Measurements from ENCODE around the gene PPP1R8. TPM values are rescaled to one million over a fixed set of nuclear protein-coding genes. Genes with fewer than 3 reads are reported as not detected.

The PPP1R8 gene
- polyA plus RNA-seq, 1 donor (not counting 4 experiments of a cell fraction or from before 2014, with no cell fraction given), result 56.2 TPM

DNA sequence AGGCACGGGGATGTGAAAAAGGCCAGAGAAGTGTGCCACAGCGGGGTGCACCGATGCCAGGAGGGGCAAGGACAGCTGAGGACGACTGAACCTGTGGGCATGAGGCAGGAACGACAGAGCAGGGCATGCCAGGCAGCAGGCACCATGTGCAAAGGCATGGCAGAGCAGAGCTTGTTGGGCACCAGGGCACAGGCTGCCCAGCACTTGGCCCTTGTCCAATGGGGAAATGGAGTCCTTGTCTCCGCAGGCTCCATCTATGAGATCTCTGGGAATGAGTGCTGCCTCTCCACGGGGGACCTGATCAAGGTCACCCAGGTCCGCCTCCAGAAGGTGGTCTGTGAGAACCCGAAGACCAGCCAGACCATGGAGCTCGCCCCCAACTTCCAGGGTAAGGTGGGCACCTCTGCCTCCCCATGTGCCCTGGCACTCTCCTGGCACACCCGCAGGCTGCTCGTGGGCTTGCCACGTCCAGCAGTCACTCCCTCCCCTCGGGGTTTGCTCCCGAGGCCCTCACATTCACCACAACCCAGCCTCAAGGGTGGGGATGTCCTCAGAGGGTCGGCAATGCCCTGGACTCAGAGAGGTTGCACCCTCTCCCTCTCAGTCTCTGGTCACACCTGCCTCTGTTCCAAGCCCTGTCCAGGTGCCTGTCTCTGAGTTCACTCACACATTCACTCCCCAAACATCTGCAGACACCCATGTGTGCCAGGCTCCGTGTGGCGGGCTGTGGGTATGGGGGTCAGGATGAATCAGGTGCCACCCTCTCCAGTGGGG lies 45.9 kb downstream of the PPP1R8 start:
- DNase-seq (ENCODE audit: low read depth, low spot score) (no peak), FAIRE-seq (no peak)
- H3K4me3 ChIP-seq (ENCODE audit: control insufficient read depth in 2 of 3, extremely low read depth in 1 of 3, insufficient read depth in 2 of 3, low read depth in 1 of 3, low read length in 3 of 3), result no peak overlapping the region
- no peak overlapping the region for H3K9ac ChIP-seq (ENCODE audit: control insufficient read depth, extremely low read depth, insufficient read depth, low read length)
- H3K36me3 ChIP-seq (ENCODE audit: control insufficient read depth in 2 of 2, extremely low read depth in 1 of 2, insufficient read depth in 2 of 2, low read length in 2 of 2), result no peaks in the 10 kb centered on the region
- no peaks in the 10 kb centered on the region for H3K79me2 ChIP-seq (ENCODE audit: control insufficient read depth, insufficient read depth, low read length)
- no peaks in the 10 kb centered on the region for H3K9me1 ChIP-seq (ENCODE audit: control insufficient read depth, extremely low read depth, insufficient read depth, low read length)
- no peak overlapping the region for H2AFZ ChIP-seq (ENCODE audit: control insufficient read depth, low read length)
- no peaks in the 10 kb centered on the region for H4K20me1 ChIP-seq (ENCODE audit: control insufficient read depth, extremely low read depth, insufficient read depth, low read length)
- no peak overlapping the region for H3K4me2 ChIP-seq (ENCODE audit: control insufficient read depth, extremely low read depth, insufficient read depth, low read depth, low read length)
- no peak overlapping the region for H3K27ac ChIP-seq (ENCODE audit: control insufficient read depth, insufficient read depth, low read length)
- TF ChIP-seq, protein P1, sequence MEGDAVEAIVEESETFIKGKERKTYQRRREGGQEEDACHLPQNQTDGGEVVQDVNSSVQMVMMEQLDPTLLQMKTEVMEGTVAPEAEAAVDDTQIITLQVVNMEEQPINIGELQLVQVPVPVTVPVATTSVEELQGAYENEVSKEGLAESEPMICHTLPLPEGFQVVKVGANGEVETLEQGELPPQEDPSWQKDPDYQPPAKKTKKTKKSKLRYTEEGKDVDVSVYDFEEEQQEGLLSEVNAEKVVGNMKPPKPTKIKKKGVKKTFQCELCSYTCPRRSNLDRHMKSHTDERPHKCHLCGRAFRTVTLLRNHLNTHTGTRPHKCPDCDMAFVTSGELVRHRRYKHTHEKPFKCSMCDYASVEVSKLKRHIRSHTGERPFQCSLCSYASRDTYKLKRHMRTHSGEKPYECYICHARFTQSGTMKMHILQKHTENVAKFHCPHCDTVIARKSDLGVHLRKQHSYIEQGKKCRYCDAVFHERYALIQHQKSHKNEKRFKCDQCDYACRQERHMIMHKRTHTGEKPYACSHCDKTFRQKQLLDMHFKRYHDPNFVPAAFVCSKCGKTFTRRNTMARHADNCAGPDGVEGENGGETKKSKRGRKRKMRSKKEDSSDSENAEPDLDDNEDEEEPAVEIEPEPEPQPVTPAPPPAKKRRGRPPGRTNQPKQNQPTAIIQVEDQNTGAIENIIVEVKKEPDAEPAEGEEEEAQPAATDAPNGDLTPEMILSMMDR (optimal IDR thresholded peaks at IDR 0.05 in 1 of 3, IDR thresholded peaks at IDR 0.05 in 1 of 3, conservative IDR thresholded peaks at IDR 0.05 in 1 of 3; ENCODE audit: extremely low read depth in 1 of 3, insufficient read depth in 2 of 3, low read length in 3 of 3), result no peak
- TF ChIP-seq EZH2 (IDR thresholded peaks at IDR 0.05; ENCODE audit: low read length), result no peak
- no peaks in the 10 kb centered on the region for H3K9me3 ChIP-seq (ENCODE audit: control insufficient read depth, low read depth, low read length)
- dilution Hi-C loops (cut with MboI; ENCODE audit: extremely low pct_ligation_motif_present, low sequenced_read_pairs), result no loop called here
- peaks cover 7% of the 10 kb centered on the region for H3K4me1 ChIP-seq (ENCODE audit: control insufficient read depth, extremely low read depth, insufficient read depth, low read length)
- peaks cover 12% of the 10 kb centered on the region for H3K27me3 ChIP-seq (ENCODE audit: control insufficient read depth, extremely low read depth, insufficient read depth, low read length)

- TF ChIP-seq, protein P1 (optimal IDR thresholded peaks at IDR 0.05 in 1 of 3, IDR thresholded peaks at IDR 0.05 in 1 of 3, conservative IDR thresholded peaks at IDR 0.05 in 1 of 3; ENCODE audit: extremely low read depth in 1 of 3, insufficient read depth in 2 of 3, low read length in 3 of 3), result no peak
- TF ChIP-seq EZH2 (IDR thresholded peaks at IDR 0.05; ENCODE audit: low read length), result no peak
- H3K27me3 ChIP-seq (ENCODE audit: control insufficient read depth, extremely low read depth, insufficient read depth, low read length), result peaks cover 12% of the 10 kb centered on the region
- no peak overlapping the region for H2AFZ ChIP-seq (ENCODE audit: control insufficient read depth, low read length)
- H3K4me2 ChIP-seq (ENCODE audit: control insufficient read depth, extremely low read depth, insufficient read depth, low read depth, low read length), result no peak overlapping the region
- no peak overlapping the region for H3K27ac ChIP-seq (ENCODE audit: control insufficient read depth, insufficient read depth, low read length)
- no peaks in the 10 kb centered on the region for H3K36me3 ChIP-seq (ENCODE audit: control insufficient read depth in 2 of 2, extremely low read depth in 1 of 2, insufficient read depth in 2 of 2, low read length in 2 of 2)
- H3K9me3 ChIP-seq (ENCODE audit: control insufficient read depth, low read depth, low read length), result no peaks in the 10 kb centered on the region
- FAIRE-seq (no peak), DNase-seq (ENCODE audit: low read depth, low spot score) (no peak)
- H4K20me1 ChIP-seq (ENCODE audit: control insufficient read depth, extremely low read depth, insufficient read depth, low read length), result no peaks in the 10 kb centered on the region
- dilution Hi-C loops (cut with MboI; ENCODE audit: extremely low pct_ligation_motif_present, low sequenced_read_pairs), result no loop called here
- H3K4me1 ChIP-seq (ENCODE audit: control insufficient read depth, extremely low read depth, insufficient read depth, low read length), result peaks cover 7% of the 10 kb centered on the region
- H3K79me2 ChIP-seq (ENCODE audit: control insufficient read depth, insufficient read depth, low read length), result no peaks in the 10 kb centered on the region
- no peak overlapping the region for H3K9ac ChIP-seq (ENCODE audit: control insufficient read depth, extremely low read depth, insufficient read depth, low read length)
- no peaks in the 10 kb centered on the region for H3K9me1 ChIP-seq (ENCODE audit: control insufficient read depth, extremely low read depth, insufficient read depth, low read length)
- H3K4me3 ChIP-seq (ENCODE audit: control insufficient read depth in 2 of 3, extremely low read depth in 1 of 3, insufficient read depth in 2 of 3, low read depth in 1 of 3, low read length in 3 of 3), result no peak overlapping the region
These were observed 46.5 kb downstream of the PPP1R8 start for GRCh38 chr1:27877115-27877416.
